Measurements from ENCODE around the gene DYNLRB1. TPM values are rescaled to one million over a fixed set of nuclear protein-coding genes. Genes with fewer than 3 reads are reported as not detected.

DYNLRB1 gene
- total and polyA plus RNA-seq, 2 of the 13 experiments (the other 11 are each of a cell fraction or from before 2014, with no cell fraction given): 140 to 244 TPM

- TF ChIP-seq MTF1 (CRISPR knock-in tag; IDR thresholded peaks at IDR 0.05) (peak; percentile 20; the same call in 1 of the 2 replicates), RARA (CRISPR knock-in tag; IDR thresholded peaks at IDR 0.05) (peak; percentile 67; the same call in 1 of the 2 replicates), NFE2L1 (CRISPR knock-in tag; IDR thresholded peaks at IDR 0.05; ENCODE audit: borderline replicate concordance) (no peak), MYC (CRISPR knock-in tag; IDR thresholded peaks at IDR 0.05; ENCODE audit: borderline replicate concordance) (no peak; the same call in none of the 2 replicates), SRSF4 (IDR thresholded peaks at IDR 0.05; ENCODE audit: low read depth, low read length, poor library complexity, severe bottlenecking) (no peak), EED (CRISPR knock-in tag; IDR thresholded peaks at IDR 0.05) (peak; percentile 89; the same call in 1 of the 2 replicates), HNRNPUL1 (IDR thresholded peaks at IDR 0.05; ENCODE audit: low read depth, low read length) (no peak), EP300 (IDR thresholded peaks at IDR 0.05; ENCODE audit: low read depth in 2 of 2, low read length in 2 of 2) (no peak; a peak in 2 of 4 replicates), EP300 (CRISPR knock-in tag; IDR thresholded peaks at IDR 0.05; ENCODE audit: borderline replicate concordance) (peak; percentile 66), TEAD2 (CRISPR knock-in tag; IDR thresholded peaks at IDR 0.05) (peak; percentile 23; the same call in 1 of the 2 replicates), ZNF296 (CRISPR knock-in tag; conservative IDR thresholded peaks at IDR 0.05) (peak; percentile 96), CBX5 (CRISPR knock-in tag; IDR thresholded peaks at IDR 0.05; ENCODE audit: borderline replicate concordance) (peak; percentile 94), ZNF230 (CRISPR knock-in tag; IDR thresholded peaks at IDR 0.05) (no peak), HMGXB3 (CRISPR knock-in tag; IDR thresholded peaks at IDR 0.05; ENCODE audit: borderline replicate concordance) (no peak; the same call in 1 of the 2 replicates), GATAD1 (CRISPR knock-in tag; IDR thresholded peaks at IDR 0.05) (peak; percentile 89), ZNF138 (CRISPR knock-in tag; IDR thresholded peaks at IDR 0.05; ENCODE audit: low read depth) (no peak), KAT2B (IDR thresholded peaks at IDR 0.05; ENCODE audit: borderline replicate concordance, low read depth, low read length) (no peak), ZNF577 (CRISPR knock-in tag; IDR thresholded peaks at IDR 0.05; ENCODE audit: borderline replicate concordance, low read depth) (no peak), PRDM10 (CRISPR knock-in tag; IDR thresholded peaks at IDR 0.05; ENCODE audit: low read depth) (peak; percentile 91), ZNF572 (CRISPR knock-in tag; IDR thresholded peaks at IDR 0.05) (peak; percentile 88; the same call in 1 of the 2 replicates), ZNF207 (IDR thresholded peaks at IDR 0.05; ENCODE audit: borderline replicate concordance) (no peak), YEATS4 (CRISPR knock-in tag; IDR thresholded peaks at IDR 0.05; ENCODE audit: borderline replicate concordance) (peak; percentile 98)
Measured at GRCh38 chr20:34516247-34517113, at the start of gene DYNLRB1 (continued).

Data from HepG2 (cell line).